Gastrocnemius medialis (tissue), 4 donors: Measurements from ENCODE around the gene SPPL2C.

ENCODE experiments used
- POLR2A ChIP-seq, 2 donors: fragments of 450-650 bp; IDR thresholded peaks; one replicate each; pipeline ENCODE4 v1.6.1; 2017; ENCODE audit warnings: antibody characterized with exemption in 2 of 2, mild to moderate bottlenecking in 2 of 2, moderate library complexity in 2 of 2
- TF ChIP-seq, protein P1 (sequence below), 5 experiments: fragments of 450-650 bp in 3 of 5; fragments of 200-600 bp in 2 of 5; sonication (generic) in 2 of 5; IDR thresholded peaks in 4 of 5; conservative IDR thresholded peaks in 1 of 5; 1 replicate in 4 of 5; 2 replicates in 1 of 5; pipeline ENCODE4 v1.5.1; 2016 to 2019; ENCODE audit warnings: antibody characterized with exemption in 5 of 5, mild to moderate bottlenecking in 3 of 5, moderate library complexity in 3 of 5

DNA sequence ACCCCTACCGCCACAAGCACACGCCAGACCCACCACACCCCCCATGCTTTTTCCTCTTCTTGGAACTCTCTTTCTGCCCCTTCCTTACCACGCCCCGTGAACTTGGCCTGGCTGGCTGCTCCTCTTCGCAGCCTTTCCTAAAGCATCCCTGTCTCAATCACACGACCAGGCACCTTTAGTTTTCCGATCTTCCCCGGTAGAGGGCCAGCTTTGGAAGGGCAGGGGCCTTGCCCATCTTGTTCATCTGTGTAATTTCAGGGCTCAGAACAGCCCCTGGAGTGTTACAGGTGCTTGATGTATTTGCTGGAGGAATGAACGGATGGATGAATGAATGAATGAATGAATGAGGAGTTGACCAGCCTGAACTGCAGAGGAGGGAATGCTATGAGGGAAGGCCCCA lies 3.7 kb downstream of the SPPL2C start:
- TF ChIP-seq, protein P1, sequence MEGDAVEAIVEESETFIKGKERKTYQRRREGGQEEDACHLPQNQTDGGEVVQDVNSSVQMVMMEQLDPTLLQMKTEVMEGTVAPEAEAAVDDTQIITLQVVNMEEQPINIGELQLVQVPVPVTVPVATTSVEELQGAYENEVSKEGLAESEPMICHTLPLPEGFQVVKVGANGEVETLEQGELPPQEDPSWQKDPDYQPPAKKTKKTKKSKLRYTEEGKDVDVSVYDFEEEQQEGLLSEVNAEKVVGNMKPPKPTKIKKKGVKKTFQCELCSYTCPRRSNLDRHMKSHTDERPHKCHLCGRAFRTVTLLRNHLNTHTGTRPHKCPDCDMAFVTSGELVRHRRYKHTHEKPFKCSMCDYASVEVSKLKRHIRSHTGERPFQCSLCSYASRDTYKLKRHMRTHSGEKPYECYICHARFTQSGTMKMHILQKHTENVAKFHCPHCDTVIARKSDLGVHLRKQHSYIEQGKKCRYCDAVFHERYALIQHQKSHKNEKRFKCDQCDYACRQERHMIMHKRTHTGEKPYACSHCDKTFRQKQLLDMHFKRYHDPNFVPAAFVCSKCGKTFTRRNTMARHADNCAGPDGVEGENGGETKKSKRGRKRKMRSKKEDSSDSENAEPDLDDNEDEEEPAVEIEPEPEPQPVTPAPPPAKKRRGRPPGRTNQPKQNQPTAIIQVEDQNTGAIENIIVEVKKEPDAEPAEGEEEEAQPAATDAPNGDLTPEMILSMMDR (IDR thresholded peaks at IDR 0.05 in 4 of 5, conservative IDR thresholded peaks at IDR 0.05 in 1 of 5), result no peak
- no peak for TF ChIP-seq POLR2A (IDR thresholded peaks at IDR 0.05)
